ENCODE measurements around the gene PRKCQ.
A peak's percentile ranks its signal among the peaks of the same experiment; 100 is the strongest.
"Not testable (repeated sequence)": the region's sequence is repeated elsewhere in the genome, so short reads cannot be mapped to it uniquely, and the experiment has no call there.

PRKCQ gene

DNA sequence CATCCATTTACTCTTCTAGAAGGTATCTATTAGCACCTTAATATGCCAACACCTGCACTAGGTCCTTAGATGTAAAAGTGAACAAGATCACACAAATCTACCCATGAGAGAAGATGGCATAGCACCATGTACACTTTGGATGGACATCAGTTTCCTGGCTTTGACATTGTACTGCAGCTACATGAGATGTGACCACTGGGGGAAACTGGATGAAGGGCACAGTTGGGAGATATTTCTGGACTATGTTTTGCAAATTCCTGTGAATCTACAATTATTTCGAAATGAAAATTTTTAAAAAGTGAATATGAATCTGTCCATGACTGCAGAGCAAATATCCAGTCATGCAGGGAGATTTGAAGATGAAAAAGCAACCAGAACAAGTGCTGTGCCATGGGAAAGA lies 124.5 kb downstream of the PRKCQ start:
- no peak for DNase-seq (ENCODE audit: low read depth)

DNA sequence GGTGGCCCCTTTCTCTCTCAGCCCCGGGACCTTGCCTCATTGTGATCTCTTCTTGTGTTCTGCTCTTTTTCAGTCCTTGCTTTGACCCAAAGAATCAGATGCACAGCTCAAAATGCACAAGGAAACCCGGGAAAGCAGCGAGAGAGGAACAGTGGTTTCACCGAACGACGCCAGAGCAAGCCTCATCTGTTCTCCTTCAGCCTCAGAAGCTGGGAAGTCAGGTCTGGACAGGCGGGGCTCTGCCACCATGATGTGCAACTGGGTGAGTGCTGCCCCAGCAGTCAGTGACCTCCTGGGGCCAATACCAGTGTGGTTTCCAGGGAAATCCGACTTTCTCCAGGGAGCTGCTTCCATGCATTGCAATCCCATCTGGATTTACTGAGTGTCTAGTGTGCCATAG lies 133.4 kb downstream of the PRKCQ start:
- no peak for DNase-seq (ENCODE audit: low read depth)

DNA sequence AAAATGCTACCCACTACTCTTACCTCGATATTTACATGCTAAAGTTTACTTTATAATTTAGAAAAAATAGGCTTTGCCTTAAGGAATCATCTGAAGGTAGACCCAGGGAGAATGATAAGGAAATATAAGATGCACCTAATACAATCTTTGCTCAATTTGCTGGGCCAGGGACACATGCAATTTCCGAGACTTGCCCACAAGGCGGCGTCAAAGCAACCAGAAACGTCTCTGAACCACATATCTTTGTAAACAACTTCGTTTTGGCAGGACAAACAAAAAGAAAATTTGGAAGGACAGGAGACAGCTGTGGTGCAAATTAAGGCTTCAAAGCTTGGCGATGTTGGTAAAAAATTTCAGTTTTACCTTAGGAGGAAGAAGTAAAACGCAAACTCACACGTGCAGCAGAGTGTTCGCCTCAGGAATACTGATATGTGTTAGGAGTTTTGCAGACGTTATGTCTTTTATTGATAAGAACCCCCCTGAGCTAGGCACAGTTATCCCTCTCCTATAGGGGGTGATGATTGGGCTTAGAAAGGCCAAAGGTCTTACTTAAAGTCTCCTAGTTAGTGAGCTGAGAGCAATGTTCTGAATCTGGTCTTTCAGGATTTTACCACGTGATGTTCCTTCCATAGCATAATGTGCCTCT lies 134.3 kb downstream of the PRKCQ start:
- peak; percentile 21 for DNase-seq (ENCODE audit: low read depth)

DNA sequence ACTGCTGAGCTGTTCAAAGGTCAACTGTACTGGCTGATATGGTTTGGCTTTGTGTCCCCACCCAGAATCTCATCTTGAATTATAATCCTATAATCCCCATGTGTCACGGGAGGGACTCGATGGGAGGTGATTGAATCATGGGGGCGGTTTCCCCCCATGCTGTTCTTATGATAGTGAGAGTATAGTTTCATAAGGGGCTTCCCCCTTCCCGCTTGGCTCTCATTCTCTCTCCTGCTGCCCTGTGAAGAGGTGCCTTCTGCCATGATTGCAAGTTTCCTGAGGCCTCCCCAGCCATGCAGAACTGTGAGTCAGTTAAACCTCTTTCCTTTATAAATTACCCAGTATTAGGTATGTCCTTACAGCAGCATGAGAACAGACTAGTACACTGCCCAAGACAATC lies 140.2 kb downstream of the PRKCQ start:
- not testable (repeated sequence) for DNase-seq (ENCODE audit: low read depth)

DNA sequence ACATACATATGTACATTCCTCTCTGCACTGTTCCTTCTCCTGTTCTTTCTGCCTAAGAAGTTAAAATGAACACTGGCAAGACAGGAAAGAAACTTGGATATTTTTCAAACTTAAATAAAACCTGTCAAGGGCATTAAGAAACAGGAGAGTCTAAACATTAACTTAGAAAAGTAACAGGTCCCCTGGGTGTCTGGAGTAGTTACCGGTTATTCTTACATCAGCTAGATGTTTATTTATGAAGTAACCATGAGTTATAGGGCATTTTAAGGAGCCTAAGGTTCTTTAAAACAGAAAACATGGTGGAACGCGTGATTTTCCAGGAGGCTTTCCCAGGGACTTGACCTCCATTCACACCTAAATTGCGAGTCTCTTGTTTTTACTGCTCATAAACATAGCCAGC lies 148.2 kb downstream of the PRKCQ start:
- no peak for DNase-seq (ENCODE audit: low read depth)

DNA sequence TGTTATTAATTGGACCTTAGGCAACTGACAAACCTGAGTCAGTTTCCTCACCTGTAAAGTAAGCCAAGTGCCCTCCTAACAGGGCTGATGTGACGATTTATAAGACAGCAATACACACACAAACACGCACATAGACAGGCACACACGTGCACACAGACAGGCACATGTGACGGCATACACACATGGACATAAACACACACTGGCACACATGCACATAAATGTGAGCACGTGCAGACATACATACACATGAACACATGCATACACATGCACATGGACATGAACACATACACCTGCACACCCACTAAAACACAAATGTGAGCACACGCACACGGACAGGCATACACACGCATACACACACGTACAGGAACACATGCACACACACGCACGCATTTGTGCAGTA lies 148.9 kb downstream of the PRKCQ start:
- no peak for DNase-seq (ENCODE audit: low read depth)

DNA sequence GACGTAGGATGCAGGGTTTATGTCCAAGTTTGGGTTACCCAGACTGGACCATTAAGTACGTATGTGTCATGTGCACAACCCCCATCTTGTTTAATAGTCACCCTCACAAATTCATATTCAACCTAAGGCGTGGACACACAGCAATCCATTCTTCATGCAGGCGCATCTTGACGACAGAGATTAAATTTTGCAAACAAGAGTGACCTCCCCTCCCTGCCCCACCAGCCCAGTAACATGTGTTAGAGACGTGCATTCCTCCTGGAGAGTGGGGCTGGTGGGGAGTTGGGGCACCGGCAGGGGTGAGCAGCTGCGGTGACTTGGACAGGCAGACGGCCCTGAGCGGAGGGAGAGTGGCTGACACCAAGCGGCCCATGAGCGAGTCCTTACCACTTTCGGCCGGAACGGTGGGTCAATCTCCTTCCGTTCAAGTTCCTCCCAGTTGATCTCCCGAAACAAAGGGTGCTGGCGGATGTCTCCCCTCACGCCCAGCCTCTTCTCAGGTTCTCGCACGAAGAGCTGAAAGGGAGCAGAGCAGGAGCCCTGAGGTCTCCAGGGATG lies 149.6 kb downstream of the PRKCQ start:
- no peak for DNase-seq (ENCODE audit: low read depth)

DNA sequence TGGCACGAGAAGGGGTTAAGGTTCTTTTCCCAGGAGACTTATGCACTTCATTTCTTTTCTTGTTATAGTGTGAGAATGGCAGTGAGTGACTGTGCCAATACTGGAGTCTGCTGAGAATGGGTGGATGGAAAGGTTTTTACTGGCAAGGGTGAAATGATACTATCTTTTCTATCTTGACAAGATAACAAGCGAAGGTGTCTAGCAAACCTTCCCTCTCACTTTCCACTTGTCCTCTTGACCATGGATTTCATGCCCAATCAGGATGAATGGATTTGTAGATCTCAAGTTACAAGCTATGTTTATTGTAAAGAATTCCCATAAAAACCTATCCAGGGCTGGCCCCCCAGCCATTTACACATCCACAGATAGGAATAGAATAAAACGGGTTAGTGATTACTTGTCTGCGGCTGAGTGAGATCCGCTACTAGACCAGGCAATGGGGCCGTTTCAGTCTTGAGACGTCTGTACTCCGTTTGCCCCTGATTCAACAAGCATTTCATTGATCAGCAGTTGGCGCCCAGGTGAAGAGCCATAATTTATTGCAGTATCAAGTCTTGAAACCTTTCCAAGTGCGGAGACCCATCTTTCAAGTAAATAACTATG lies 152.6 kb downstream of the PRKCQ start:
- DNase-seq (ENCODE audit: low read depth): no peak

DNA sequence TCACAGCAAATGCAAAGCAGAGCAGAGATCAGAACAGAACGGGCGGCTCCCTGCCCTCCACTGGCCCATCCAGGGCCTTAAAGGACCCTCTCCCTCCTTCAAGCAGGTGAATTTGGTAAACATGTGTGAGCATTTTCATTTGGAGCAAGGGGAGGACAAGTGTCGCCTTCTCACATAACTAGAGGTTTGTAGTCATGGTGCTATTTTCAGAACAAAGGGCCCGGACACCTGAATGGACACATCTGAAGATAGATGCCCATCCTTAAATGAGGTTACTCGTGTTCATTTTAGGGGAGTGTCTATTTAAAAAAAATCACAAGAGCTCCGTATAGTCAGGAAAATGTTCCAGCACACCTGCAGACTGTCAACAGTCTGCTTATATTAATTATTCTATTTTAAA lies 153.8 kb downstream of the PRKCQ start:
- DNase-seq (ENCODE audit: low read depth): no peak

DNA sequence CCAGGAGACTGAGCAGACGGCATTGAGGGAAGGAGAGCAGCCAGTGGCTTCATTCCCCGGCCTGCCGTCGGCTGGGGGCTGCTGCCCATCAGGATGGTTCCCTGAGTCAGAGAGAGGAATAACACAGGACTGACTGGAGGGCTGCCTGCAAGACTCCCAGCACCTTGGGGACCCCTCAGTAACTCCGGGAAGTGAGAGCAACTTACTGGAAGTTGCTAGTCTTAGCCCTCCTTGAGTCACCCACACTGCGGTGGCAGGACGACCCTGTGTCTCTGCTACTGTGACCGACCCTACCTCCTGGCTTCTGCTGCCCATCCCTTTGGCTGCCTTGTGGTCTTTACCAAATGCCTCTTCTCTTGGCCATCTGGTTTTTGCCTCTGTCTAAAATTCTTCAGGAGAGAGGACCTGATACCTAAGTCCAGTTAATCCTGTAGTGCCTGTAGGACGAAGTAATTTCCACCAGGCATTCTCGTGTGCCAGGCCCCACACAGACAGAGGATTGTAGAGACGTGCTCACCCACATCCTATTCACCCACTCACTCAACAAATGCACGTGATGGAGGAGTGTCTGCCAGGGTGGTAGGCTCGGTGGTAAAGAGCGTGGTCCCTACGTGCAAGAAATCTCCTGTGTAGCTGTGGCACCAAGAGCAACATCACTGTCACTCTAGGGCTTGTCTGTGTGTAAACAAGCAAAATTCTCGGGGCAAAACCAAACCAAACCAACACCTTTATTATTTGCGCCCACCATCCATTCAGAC lies 156.5 kb downstream of the PRKCQ start:
- no peak for DNase-seq (ENCODE audit: low read depth)

DNA sequence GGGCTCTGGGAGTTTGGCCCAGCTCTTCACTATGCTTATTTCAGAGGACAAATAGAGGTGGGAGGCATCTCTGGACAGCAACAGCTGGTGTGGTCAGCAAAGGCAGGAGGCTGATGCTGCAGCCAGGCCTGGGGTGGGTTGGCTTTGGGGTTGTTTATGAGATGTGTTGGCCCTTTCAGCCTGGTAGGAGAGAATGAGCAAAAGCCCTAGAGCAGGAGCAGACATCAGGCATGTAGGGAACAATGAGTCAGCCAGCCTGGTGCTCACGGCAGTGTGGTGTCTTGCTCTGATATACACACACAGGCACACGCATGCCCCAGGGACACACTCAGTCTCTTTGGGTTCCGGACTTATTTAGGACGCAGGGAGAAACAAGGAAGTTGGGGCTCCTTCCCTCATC lies 157.1 kb downstream of the PRKCQ start:
- no peak for DNase-seq (ENCODE audit: low read depth)

DNA sequence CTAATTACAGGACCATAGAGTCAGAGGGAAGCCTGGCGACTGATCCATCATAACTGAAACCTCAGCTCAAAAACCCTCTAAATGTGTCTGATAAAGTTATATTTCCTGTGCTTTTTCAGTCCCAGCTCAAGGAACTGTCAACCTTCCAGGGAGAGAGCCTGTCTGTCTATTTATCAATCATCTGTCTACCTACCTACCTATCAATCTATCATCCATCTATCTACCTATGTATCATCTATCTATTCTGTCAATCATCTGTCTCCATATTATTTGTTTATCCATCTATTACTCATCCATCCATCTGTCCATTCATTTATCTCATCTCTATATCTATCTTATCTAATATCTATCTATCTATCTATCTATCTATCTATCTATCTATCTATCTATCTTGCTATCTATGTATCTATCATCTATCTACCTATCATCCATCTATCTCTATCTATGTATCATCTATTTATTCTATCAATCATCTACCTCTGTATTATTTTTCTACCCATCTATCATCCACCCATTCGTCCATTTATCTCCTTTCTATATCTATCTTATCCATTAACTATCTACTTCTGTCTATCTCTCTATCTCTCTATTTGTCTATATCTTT lies 161.4 kb downstream of the PRKCQ start:
- no peak for DNase-seq (ENCODE audit: low read depth)

DNA sequence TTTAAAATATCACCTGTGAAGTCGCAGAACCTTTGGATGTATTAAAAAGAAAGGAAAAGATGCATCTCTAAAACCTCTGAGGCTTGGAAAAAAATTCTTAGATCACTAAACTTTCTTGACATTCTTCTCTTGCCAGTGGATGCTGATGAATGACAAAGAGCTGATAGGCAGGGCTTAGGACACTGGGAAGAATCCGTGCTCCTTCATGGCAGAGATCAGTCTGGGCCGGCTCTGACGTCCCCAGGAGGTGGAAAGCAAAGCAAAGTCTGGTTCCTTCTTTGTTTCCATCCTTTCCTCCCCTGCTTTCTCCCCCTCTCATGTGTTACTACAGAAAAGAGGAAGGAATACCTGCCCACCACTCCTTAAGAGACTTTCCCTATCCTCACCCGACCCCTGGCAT lies 161.9 kb downstream of the PRKCQ start:
- DNase-seq (ENCODE audit: low read depth): no peak

DNA sequence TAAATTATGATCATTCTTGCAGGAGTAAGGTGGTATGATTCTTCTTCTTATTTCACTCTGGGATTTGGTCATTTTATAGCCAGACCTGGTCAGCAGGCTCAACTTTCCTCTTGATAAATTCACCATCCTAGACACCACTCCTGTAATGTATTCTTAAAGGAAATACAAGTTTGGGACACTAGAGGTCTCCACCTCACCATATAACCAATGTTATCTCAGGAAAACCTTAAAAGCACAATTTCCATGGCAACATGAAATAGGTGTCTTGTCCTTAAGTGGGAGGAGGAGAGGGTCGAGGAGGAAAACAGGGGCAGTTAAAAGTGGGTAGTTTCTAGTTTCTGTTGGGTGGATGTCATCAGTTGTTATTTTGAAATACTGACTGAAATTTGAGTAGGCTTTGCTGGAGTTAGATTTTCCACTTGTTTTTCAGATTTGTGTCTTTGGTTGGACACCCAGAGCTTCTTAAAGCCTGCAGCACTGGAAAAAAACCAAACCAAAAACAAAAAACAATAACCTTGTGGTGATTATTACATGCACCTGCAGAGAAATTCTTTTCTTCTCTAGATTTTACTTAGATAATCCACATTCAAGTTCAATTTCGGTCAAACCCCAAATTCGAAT lies 163.1 kb downstream of the PRKCQ start:
- DNase-seq (ENCODE audit: low read depth): peak; percentile 60

DNA sequence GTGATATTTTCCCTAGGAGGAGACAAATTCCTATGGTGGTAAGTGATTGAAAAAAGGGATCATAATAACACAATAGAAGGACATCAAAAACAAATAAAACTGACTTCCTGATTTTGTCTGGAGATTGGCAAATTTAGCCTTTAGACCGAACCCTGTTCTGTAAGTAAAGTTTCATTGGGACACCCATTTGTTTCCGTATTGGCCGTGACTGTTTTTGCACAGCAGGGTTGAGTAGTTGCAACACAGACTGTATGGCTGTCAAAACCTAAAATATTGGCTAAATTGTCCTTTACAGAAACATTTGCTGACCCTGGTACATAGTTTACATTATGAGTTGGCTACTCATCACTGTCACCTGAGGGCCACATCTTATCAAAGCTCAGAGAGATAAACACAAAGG lies 168.6 kb downstream of the PRKCQ start:
- no peak for DNase-seq (ENCODE audit: low read depth)

DNA sequence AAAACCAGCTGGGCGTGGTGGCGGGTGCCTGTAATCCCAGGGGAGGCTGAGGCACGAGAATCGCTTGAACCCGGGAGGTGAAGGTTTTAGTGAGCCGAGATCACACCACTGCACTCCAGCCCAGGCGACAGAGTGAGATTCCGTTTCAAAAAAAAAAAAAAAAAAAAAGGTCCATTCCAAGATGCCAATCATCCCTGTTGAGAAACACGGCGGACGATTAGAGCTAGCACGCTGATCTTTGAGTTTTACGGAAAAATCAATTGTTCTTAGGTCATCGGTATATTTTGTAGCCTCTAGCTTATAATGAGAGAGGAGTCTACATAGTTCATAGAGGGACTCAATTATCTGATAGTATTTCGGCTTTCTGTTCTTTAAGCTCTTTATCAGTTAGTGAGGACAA lies 169.2 kb downstream of the PRKCQ start:
- no peak for DNase-seq (ENCODE audit: low read depth)

DNA sequence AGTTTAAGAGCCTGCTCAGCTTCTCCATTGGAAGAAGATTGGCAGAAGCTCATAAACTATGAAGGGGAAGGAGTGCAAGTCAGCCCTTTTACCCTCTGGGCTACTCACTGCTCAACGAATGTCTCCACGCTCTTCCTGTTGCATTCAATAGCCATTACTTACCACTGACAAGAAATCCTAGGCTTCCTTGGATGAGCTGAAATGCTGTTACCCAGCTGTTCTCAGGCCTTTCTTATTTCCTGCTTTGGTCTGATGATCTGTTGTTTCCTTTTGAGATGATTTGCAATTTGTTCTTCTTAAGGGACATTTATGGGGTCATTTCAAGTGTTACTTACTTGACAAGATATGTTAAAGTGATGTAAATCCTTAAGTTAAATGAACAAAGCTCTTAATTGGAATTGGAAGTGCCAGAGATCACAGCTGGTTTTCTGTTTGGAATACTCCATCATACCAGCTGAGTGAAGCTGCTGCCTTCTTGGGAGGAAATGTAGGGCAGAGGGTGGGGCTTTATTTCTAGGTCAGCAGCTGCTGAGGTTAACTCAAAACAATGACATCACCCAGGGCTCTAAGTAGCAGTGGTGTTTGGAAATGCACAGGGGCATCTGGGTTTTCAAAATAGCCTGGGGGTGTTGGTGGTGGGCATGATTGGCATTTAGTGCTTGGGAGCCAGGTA lies 170.0 kb downstream of the PRKCQ start:
- DNase-seq (ENCODE audit: low read depth): peak; percentile 90

DNA sequence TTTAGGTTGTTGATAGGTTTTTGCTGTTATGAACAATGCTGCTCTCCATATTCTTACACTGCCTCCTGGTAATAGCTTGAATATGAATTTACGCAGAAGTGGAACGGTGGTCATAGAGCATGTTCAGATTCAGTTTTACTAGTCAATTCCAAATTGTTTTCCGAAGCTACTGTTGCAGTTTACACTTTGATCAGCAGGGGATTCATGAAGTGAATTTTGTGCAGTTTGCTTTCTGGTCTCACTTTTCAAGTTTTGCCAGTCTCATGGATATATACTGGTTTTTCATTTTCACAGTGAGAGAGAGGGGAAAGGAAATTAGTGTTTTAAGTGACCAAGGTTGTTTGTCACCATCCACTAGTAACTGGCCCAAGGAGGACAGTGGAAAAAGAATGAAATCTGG lies 171.3 kb downstream of the PRKCQ start:
- DNase-seq (ENCODE audit: low read depth): no peak

DNA sequence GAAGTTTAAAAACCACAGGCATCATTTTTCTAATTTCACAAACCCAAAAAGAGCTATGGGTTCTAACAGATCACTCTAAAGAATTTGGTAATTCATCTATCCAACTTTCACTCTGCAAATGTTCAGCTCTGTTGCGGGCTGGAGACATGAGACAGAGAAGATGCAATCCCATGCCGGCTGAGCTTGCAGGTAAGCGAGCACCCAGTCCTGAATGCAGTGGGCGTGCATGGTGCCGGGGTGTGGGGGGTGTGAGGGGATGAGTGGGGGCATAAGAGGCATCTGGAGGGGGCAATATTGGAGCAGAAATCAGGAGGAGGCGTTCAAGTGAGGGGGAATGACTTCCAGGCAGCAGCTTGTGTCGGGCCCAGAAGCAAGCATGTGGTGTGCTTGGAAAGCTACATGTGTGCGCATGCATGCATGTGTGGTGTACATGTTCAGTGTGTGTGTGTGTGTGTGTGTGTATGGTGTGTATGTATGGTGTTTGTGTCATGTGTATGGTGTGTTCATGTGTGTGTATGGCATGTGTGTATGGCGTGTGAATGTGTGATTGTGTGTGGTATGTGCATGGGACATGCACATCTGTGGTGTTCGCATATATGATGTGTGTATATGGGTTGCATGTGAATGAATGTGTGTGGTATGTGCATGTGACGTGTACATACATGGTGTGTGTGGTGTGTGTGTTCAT lies 172.9 kb downstream of the PRKCQ start:
- DNase-seq (ENCODE audit: low read depth): no peak

DNA sequence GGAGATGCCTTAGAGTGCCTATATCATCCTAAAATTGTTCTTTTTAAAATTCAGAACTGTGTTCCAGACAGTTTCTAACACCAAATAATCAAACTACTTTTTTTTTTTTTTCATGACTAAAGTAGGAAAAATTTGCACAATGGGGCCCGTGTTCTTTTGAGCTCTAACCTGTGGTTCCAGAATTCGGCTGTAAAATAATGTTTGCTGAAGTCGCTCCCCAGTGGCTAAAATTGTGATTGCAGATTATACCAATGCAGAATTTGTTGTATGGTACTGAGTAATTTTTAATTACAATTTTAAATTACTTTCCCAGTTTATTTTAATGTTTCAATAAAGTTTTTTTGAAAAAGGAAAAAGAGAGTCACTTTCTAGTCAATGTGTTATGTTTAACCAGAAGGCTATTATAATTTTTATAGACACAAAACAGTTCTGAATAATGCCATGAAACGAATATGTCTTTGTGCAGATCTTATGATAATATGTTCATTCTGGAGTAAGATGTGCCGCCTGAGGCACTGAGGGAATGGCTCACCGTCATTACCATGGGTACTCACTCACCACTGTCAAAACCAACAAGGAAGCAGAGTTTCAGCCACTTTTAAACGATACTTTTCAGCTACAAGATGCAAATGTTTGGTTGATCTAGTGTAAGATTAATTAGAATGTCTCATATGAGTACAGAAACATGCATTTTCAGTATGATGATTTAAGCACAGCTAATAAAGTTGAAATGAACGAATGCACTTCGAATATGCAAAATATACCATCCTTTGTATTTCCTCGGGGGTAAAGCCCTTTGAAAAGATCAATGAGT lies 173.6 kb downstream of the PRKCQ start:
- DNase-seq (ENCODE audit: low read depth): peak; percentile 32
